Activated T-helper 1 cell treated with anti-CD3 and anti-CD28 coated beads, Interleukin-12 subunit alpha, Interleukin-12 subunit beta, Interleukin-2, Interleukin-4 antibody, amounts not matched to agents 30 ng/mL and 10 ng/mL and 1 ng/mL, durations not matched to agents 14 hours and 24 hours and 36 hours (primary cell): ENCODE measurements around the gene COL16A1. TPM values are rescaled to one million over a fixed set of nuclear protein-coding genes. Genes with fewer than 3 reads are reported as not detected.
"Not testable (repeated sequence)": the region's sequence is repeated elsewhere in the genome, so short reads cannot be mapped to it uniquely, and the experiment has no call there.

Experiments used
- DNase-seq: peaks from one replicate; pipeline ENCODE4 v3.0.0; 2021; ENCODE audit warnings: low spot score
- H3K27ac Mint-ChIP-seq: one replicate; pipeline ENCODE4 v1.8.0; 2021; ENCODE audit warnings: mild to moderate bottlenecking, mixed read lengths
- H3K27me3 Mint-ChIP-seq: one replicate; pipeline ENCODE4 v1.8.0; 2022; ENCODE audit warnings: mild to moderate bottlenecking, moderate library complexity, mixed read lengths; ENCODE audit not compliant: insufficient read depth
- H3K36me3 Mint-ChIP-seq: one replicate; pipeline ENCODE4 v1.8.0; 2021; ENCODE audit warnings: low read depth, mixed read lengths
- H3K4me1 Mint-ChIP-seq: one replicate; pipeline ENCODE4 v1.8.0; 2021; ENCODE audit warnings: low read depth, mixed read lengths
- H3K4me3 Mint-ChIP-seq: one replicate; pipeline ENCODE4 v1.8.0; 2021; ENCODE audit warnings: mild to moderate bottlenecking, moderate library complexity, mixed read lengths
- H3K9me3 Mint-ChIP-seq: one replicate; pipeline ENCODE4 v1.8.0; 2021; ENCODE audit warnings: mixed read lengths
- intact Hi-C: fragments of 100-400 bp; cut with micrococcal nuclease; formaldehyde crosslinking; loops from one replicate; pipeline ENCODE4 v1.15.1; 2024
- total RNA-seq: library from RNA; stranded (reverse); gene quantifications from 2 replicates; pipeline ENCODE4 v1.2.3, GENCODE V29; 2022

The COL16A1 gene
- total RNA-seq, 1 donor from 2014 or later: not detected

DNA sequence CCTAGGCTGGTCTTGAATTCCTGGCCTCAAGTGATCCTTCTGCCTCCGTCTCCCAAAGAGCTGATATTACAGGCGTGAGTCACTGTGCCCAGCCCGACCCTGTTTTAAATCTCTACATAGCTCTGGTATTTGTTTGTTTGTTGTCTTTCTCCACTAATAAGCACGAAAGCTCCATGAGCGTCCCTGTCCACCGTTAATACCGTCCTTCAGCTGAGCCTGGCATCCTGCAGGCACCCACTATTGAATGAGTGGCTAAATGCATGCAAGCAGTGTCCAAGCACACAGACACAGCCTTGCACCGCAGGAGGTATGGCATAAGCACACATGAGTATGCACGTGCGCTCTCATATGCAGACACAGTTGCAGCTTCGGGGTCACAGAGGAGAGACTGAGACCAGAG lies 4.5 kb upstream of the COL16A1 start:
- H3K4me1 Mint-ChIP-seq: peaks cover 45% of the 10 kb centered on the region
- peaks cover 49% of the 10 kb centered on the region for H3K27me3 Mint-ChIP-seq
- H3K9me3 Mint-ChIP-seq: no peaks in the 10 kb centered on the region
- DNase-seq: no peak
- no peak overlapping the region for H3K27ac Mint-ChIP-seq
- H3K4me3 Mint-ChIP-seq: no peak overlapping the region
- H3K36me3 Mint-ChIP-seq: no peaks in the 10 kb centered on the region
- intact Hi-C loops: loop anchor here (5.0 to 10.0 kb wide), 2 partner anchors 54 to 144 kb away; partner anchors contain the start of gene ADGRB2

DNA sequence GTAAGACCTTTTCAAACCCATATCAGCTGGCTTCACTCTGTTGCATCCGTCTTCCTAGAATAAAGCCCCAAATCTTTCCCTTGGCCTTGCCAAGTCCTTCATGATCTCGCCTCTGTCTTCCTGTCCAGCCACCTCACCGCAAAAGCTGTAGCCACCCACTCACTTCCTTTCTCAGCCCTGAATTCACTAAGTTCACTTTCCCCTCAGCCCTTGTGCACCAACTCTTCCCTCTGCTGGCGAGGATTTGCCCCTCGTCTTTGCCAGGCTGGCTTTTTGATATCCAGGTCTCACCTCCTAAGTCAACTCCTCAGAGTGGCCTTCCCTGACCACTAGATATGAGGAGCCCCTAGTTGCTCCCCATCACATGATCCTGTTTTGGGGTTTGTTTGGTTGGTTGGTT lies 3.9 kb upstream of the COL16A1 start:
- Mint-ChIP-seq H3K36me3 (no peaks in the 10 kb centered on the region), H3K27me3 (peaks cover 50% of the 10 kb centered on the region), H3K9me3 (no peaks in the 10 kb centered on the region), H3K27ac (peak overlapping the region; percentile 5), H3K4me3 (no peak overlapping the region), H3K4me1 (peaks cover 45% of the 10 kb centered on the region)
- DNase-seq: no peak
- intact Hi-C loops: loop anchor here (5.0 to 10.0 kb wide), 2 partner anchors 55 to 143 kb away; partner anchors contain the start of gene ADGRB2

- not testable (repeated sequence) for H3K36me3 Mint-ChIP-seq, H3K9me3 Mint-ChIP-seq, H3K4me3 Mint-ChIP-seq, H3K27ac Mint-ChIP-seq, DNase-seq
- intact Hi-C loops: loop anchor here (5.0 to 10.0 kb wide), 2 partner anchors 55 to 142 kb away; partner anchors contain the start of gene ADGRB2
- H3K27me3 Mint-ChIP-seq: peaks cover 48% of the 10 kb centered on the region
- H3K4me1 Mint-ChIP-seq: peaks cover 45% of the 10 kb centered on the region
Observed at GRCh38 chr1:31707059-31707600, 3.3 kb upstream of the COL16A1 start.

- intact Hi-C loops: loop anchor here (5.0 to 10.0 kb wide), 2 partner anchors 56 to 142 kb away; partner anchors contain the start of gene ADGRB2
- H3K4me3 Mint-ChIP-seq: no peak overlapping the region
- DNase-seq: no peak
- no peak overlapping the region for H3K27ac Mint-ChIP-seq
- peaks cover 45% of the 10 kb centered on the region for H3K4me1 Mint-ChIP-seq
- H3K27me3 Mint-ChIP-seq: peaks cover 44% of the 10 kb centered on the region
- H3K9me3 Mint-ChIP-seq: no peaks in the 10 kb centered on the region
- H3K36me3 Mint-ChIP-seq: no peaks in the 10 kb centered on the region
Observed at GRCh38 chr1:31706384-31707058, 2.7 kb upstream of the COL16A1 start.

DNA sequence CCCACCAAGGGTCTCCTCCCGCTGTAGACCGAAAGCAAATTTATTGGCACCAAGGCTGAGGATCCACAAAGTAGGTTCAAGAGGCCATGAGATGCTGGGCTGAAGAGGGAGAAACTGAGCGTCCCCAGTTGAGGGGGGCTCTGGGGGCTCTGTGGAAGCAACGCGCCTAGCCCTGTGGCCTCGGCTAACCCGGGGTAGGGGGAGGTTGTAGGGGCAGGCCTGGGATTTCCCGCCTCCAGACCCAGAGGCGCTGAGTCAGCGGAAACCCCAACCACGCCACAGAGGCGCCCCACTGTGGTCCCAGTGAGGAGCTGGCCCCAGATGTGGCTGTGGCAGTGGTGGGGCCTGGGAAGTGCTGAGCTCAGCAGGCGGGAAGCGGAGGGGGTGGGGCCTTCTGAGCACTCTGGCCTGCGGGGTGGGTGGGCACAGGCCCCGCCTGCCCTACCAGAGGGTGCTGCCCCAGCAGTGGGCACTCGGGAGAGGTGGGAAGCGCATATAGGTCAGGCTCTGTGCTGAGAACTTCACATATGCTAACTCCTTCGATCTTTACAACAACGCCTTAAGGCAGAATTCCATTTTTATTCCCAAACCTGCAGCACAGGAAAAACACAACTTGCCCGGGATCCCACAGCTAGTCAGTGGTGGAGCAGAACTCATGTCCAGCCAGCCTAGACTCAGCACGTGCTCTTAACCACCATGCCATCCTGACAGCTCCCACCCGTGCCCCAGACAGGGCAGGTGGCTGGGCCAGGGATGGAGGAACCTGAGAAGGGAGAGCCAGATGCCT lies 1.5 kb upstream of the COL16A1 start:
- H3K4me3 Mint-ChIP-seq: peak overlapping the region; percentile 66
- H3K36me3 Mint-ChIP-seq: no peaks in the 10 kb centered on the region
- peaks cover 37% of the 10 kb centered on the region for H3K27me3 Mint-ChIP-seq
- H3K9me3 Mint-ChIP-seq: no peaks in the 10 kb centered on the region
- intact Hi-C loops: loop anchor here (2.0 to 10.0 kb wide), 4 partner anchors 40 to 140 kb away; partner anchors contain the start of gene ADGRB2
- peaks cover 54% of the 10 kb centered on the region for H3K4me1 Mint-ChIP-seq
- peak; percentile 76 for DNase-seq
- peak overlapping the region; percentile 64 for H3K27ac Mint-ChIP-seq

- Mint-ChIP-seq H3K4me1 (peaks cover 60% of the 10 kb centered on the region), H3K4me3 (peak overlapping the region; percentile 66), H3K36me3 (no peaks in the 10 kb centered on the region), H3K9me3 (no peaks in the 10 kb centered on the region), H3K27ac (peak overlapping the region; percentile 38), H3K27me3 (peaks cover 37% of the 10 kb centered on the region)
- intact Hi-C loops: loop anchor here (2.0 to 10.0 kb wide), 4 partner anchors 40 to 140 kb away; partner anchors contain the start of gene ADGRB2
- no peak for DNase-seq
Observed at GRCh38 chr1:31704271-31705079, 658 bp upstream of the COL16A1 start.

DNA sequence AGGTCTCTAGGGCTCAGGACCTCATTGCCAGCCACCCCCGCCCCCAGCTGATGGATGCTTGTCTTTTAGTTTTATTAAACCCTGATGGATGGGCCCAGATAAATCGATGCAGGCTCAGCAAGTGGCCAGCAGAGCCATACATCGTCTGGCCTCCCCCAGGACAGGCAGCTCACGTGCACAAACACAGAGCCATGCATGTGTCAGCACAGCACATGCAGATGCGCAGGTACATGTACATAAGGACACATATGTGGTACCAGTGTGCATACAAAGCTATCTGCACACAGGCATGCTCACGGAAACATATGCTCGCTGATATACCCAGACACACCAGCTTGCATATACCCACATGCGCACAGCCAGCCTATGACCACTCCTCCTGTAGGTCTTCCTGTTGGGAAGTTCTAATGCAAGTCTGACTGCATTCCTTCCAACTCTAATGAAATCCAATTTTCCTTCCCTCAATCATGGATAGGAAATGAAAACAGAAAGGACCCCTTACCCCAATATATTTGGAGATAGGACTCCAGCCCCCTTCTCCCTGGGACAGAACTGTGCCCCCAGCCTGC lies 897 bp downstream of the COL16A1 start:
- intact Hi-C loops: loop anchor here (10.0 kb wide), 1 partner anchor 138 kb away; no protein-coding TSS in a partner anchor
- no peaks in the 10 kb centered on the region for H3K9me3 Mint-ChIP-seq
- peaks cover 25% of the 10 kb centered on the region for H3K27me3 Mint-ChIP-seq
- H3K36me3 Mint-ChIP-seq: no peaks in the 10 kb centered on the region
- DNase-seq: no peak
- no peak overlapping the region for H3K4me3 Mint-ChIP-seq
- no peak overlapping the region for H3K27ac Mint-ChIP-seq
- H3K4me1 Mint-ChIP-seq: peaks cover 53% of the 10 kb centered on the region

GRCh38 chr1:31701091-31701736 lies 2.6 kb downstream of the COL16A1 start:
- no peak for DNase-seq

DNA sequence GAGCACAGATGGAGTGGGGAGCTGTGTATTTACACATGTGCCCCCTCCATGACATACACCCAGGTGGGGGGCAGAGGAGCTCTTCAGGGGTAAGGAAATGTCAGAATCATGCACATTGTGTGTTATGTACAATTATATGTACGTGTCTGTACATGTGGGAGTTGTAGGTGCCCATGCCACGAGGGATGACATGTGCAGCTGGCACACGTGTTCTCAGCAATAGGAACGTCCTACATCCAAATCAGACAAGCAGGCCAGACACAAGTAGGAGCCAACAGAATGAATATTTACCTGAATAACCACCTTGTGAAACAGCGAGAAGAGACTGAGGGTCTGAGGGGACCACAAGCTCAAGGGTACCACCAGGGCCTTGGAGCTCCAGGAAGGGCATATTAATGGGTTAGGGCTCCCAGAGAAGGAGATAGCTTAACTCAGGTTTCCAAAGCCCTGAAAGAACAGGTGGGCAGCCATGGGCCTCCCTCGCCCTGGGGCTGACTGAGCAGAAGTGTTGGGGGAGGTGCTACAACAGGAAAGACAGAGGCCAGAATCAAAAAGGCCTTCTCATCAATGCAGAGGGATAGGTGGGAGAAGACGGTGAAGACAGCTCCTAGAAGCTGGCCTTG lies 3.2 kb downstream of the COL16A1 start:
- intact Hi-C loops: loop anchor here (10.0 kb wide), 1 partner anchor 136 kb away; no protein-coding TSS in a partner anchor
- Mint-ChIP-seq H3K9me3 (no peaks in the 10 kb centered on the region), H3K27me3 (peaks cover 19% of the 10 kb centered on the region), H3K4me3 (no peak overlapping the region), H3K27ac (no peak overlapping the region), H3K4me1 (peaks cover 34% of the 10 kb centered on the region), H3K36me3 (no peaks in the 10 kb centered on the region)
- no peak for DNase-seq

More at GRCh38 chr1:31701091-31701736, 2.6 kb downstream of the COL16A1 start:
- no peak overlapping the region for H3K4me3 Mint-ChIP-seq
- intact Hi-C loops: loop anchor here (10.0 kb wide), 1 partner anchor 136 kb away; no protein-coding TSS in a partner anchor
- no peak overlapping the region for H3K27ac Mint-ChIP-seq
- peaks cover 40% of the 10 kb centered on the region for H3K4me1 Mint-ChIP-seq
- H3K9me3 Mint-ChIP-seq: no peaks in the 10 kb centered on the region
- H3K36me3 Mint-ChIP-seq: no peaks in the 10 kb centered on the region
- H3K27me3 Mint-ChIP-seq: peaks cover 19% of the 10 kb centered on the region

GRCh38 chr1:31699341-31699891 lies 4.4 kb downstream of the COL16A1 start:
- intact Hi-C loops: no loop called here
- Mint-ChIP-seq H3K27me3 (peaks cover 13% of the 10 kb centered on the region), H3K4me3 (no peak overlapping the region), H3K36me3 (no peaks in the 10 kb centered on the region), H3K9me3 (no peaks in the 10 kb centered on the region), H3K27ac (no peak overlapping the region), H3K4me1 (peaks cover 22% of the 10 kb centered on the region)
- peak; percentile 14 for DNase-seq

DNA sequence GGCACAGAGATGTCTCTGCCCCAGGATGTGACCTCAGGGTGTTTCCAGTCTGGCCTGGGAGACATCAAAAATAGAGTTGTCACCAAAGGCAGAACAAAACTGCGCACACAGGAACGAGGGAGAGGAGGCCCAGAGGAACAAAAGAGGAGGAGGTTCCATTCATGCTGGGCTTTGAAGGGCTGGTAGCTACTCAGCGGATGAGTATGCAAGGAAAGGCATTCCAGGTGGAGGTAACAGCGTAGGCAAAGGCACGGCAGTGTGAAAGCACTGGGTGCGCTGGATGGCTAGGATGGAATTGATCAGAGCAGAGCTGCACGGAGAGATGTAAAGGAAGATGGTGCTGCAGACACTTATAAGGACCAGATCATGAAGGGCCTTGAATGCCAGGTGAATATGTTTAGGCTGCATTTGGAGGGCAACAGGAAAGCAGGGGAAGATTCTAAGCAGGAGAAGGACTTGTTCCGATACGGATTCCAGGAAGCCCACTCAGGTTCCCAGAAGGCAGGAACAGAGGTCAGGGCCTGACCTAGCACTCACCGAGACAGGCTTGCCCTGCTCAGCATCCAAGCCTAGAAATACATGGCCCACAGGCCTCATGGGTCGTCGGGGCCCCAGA lies 6.3 kb downstream of the COL16A1 start:
- H3K36me3 Mint-ChIP-seq: no peaks in the 10 kb centered on the region
- peaks cover 2% of the 10 kb centered on the region for H3K27me3 Mint-ChIP-seq
- H3K27ac Mint-ChIP-seq: no peak overlapping the region
- H3K4me3 Mint-ChIP-seq: no peak overlapping the region
- intact Hi-C loops: no loop called here
- H3K4me1 Mint-ChIP-seq: peaks cover 21% of the 10 kb centered on the region
- H3K9me3 Mint-ChIP-seq: no peaks in the 10 kb centered on the region
- no peak for DNase-seq
